ENCODE measurements around the gene VPS45.
A peak's percentile ranks its signal among the peaks of the same experiment; 100 is the strongest.
"Not testable (repeated sequence)": the region's sequence is repeated elsewhere in the genome, so short reads cannot be mapped to it uniquely, and the experiment has no call there.

Gene VPS45

GRCh38 chr1:150053926-150054325 lies 13.7 kb upstream of the VPS45 start:
- H3K9me3 ChIP-seq (ENCODE audit: control insufficient read depth, insufficient read depth, low read depth, low read length), result no peaks in the 10 kb centered on the region
- H3K4me3 ChIP-seq (ENCODE audit: low read depth, low read length), result no peak overlapping the region
- no peaks in the 10 kb centered on the region for H3K36me3 ChIP-seq (ENCODE audit: control insufficient read depth in 2 of 2, insufficient read depth in 1 of 2, low read length in 2 of 2)
- ChIA-PET POLR2A (no interaction called here), CTCF (interaction anchor here (0.7 to 1.7 kb wide), 4 partner anchors 29 to 114 kb away, joined by 3 to 11 read pairs (median 3); no protein-coding TSS in a partner anchor)
- no peaks in the 10 kb centered on the region for H3K4me1 ChIP-seq (ENCODE audit: control insufficient read depth, insufficient read depth, low read length)
- no peak overlapping the region for H3K27ac ChIP-seq (ENCODE audit: extremely low read depth, low read depth, low read length)
- TF ChIP-seq ZNF561 (tag by site-specific recombination; IDR thresholded peaks at IDR 0.05; ENCODE audit: borderline replicate concordance) (no peak), KLF16 (tag by site-specific recombination; IDR thresholded peaks at IDR 0.05) (no peak), ZNF610 (tag by site-specific recombination; IDR thresholded peaks at IDR 0.05; ENCODE audit: borderline replicate concordance) (no peak), ZNF248 (tag by site-specific recombination; IDR thresholded peaks at IDR 0.05) (no peak), GLIS1 (tag by site-specific recombination; IDR thresholded peaks at IDR 0.05) (no peak)

GRCh38 chr1:150055507-150055906 lies 12.1 kb upstream of the VPS45 start:
- H3K36me3 ChIP-seq (ENCODE audit: control insufficient read depth in 2 of 2, insufficient read depth in 1 of 2, low read length in 2 of 2); H3K27ac ChIP-seq (ENCODE audit: extremely low read depth, low read depth, low read length); H3K4me1 ChIP-seq (ENCODE audit: control insufficient read depth, insufficient read depth, low read length); H3K9me3 ChIP-seq (ENCODE audit: control insufficient read depth, insufficient read depth, low read depth, low read length); H3K4me3 ChIP-seq (ENCODE audit: low read depth, low read length); POLR2A ChIA-PET: not testable (repeated sequence)
- CTCF ChIA-PET, result interaction anchor here (0.7 to 1.1 kb wide), 2 partner anchors 94 to 114 kb away, joined by 3 to 4 read pairs; no protein-coding TSS in a partner anchor
- peak; percentile 96 for TF ChIP-seq ZNF146 (tag by site-specific recombination; IDR thresholded peaks at IDR 0.05)
- peak; percentile 76; the same call in 1 of the 2 replicates for TF ChIP-seq ZNF580 (tag by site-specific recombination; IDR thresholded peaks at IDR 0.05)

- H3K9me3 ChIP-seq (ENCODE audit: control insufficient read depth, insufficient read depth, low read depth, low read length), result no peaks in the 10 kb centered on the region
- no peaks in the 10 kb centered on the region for H3K36me3 ChIP-seq (ENCODE audit: control insufficient read depth in 2 of 2, insufficient read depth in 1 of 2, low read length in 2 of 2)
- ChIA-PET CTCF (interaction anchor here (0.6 kb wide), 1 partner anchor 94 kb away, joined by 3 read pairs; no protein-coding TSS in a partner anchor), POLR2A (no interaction called here)
- no peak overlapping the region for H3K4me3 ChIP-seq (ENCODE audit: low read depth, low read length)
- H3K4me1 ChIP-seq (ENCODE audit: control insufficient read depth, insufficient read depth, low read length), result no peaks in the 10 kb centered on the region
- no peak overlapping the region for H3K27ac ChIP-seq (ENCODE audit: extremely low read depth, low read depth, low read length)
- TF ChIP-seq ZNF433 (tag by site-specific recombination; IDR thresholded peaks at IDR 0.05; ENCODE audit: low read depth) (no peak), ZNF18 (tag by site-specific recombination; IDR thresholded peaks at IDR 0.05) (no peak), ZNF707 (tag by site-specific recombination; IDR thresholded peaks at IDR 0.05) (no peak), PATZ1 (tag by site-specific recombination; IDR thresholded peaks at IDR 0.05) (no peak), ZNF280D (tag by site-specific recombination; IDR thresholded peaks at IDR 0.05) (no peak), ZNF488 (tag by site-specific recombination; IDR thresholded peaks at IDR 0.05) (no peak), ZNF670 (tag by site-specific recombination; IDR thresholded peaks at IDR 0.05; ENCODE audit: low read depth) (no peak), ZBTB17 (tag by site-specific recombination; IDR thresholded peaks at IDR 0.05) (no peak), TCF7L2 (IDR thresholded peaks at IDR 0.05; ENCODE audit: borderline replicate concordance, low read depth, low read length) (no peak)
Observed at GRCh38 chr1:150056407-150056806, 11.2 kb upstream of the VPS45 start.
